H9 (cell line): ENCODE data around the gene EDRF1. TPM values are rescaled to one million over a fixed set of nuclear protein-coding genes. Genes with fewer than 3 reads are reported as not detected.

Experiments used
- DNase-seq: peaks from one replicate; pipeline ENCODE4 v3.0.0-alpha.2; 2017
- H2AFZ ChIP-seq: one replicate; pipeline ENCODE4 v1.6.1; 2013; ENCODE audit warnings: mild to moderate bottlenecking, low read length, control low read depth, moderate library complexity
- H2AK5ac ChIP-seq: 2 replicates; pipeline ENCODE4 v1.6.1; 2013; ENCODE audit warnings: low read length, control low read depth, mixed read lengths; ENCODE audit not compliant: insufficient read length
- H2BK120ac ChIP-seq: one replicate; pipeline ENCODE4 v1.6.1; 2013; ENCODE audit warnings: low read depth, mild to moderate bottlenecking, low read length, control low read depth, inconsistent platforms; ENCODE audit not compliant: poor library complexity, severe bottlenecking
- H2BK12ac ChIP-seq: 2 replicates; pipeline ENCODE4 v1.6.1; 2013; ENCODE audit warnings: low read length, control low read depth, mixed read lengths, low read depth; ENCODE audit not compliant: insufficient read length
- H2BK15ac ChIP-seq: 2 replicates; pipeline ENCODE4 v1.6.1; 2013; ENCODE audit warnings: low read depth, low read length, control low read depth
- H2BK20ac ChIP-seq: one replicate; pipeline ENCODE4 v1.6.1; 2013; ENCODE audit warnings: low read depth, mild to moderate bottlenecking, low read length, control low read depth, inconsistent platforms; ENCODE audit not compliant: poor library complexity, severe bottlenecking
- H2BK5ac ChIP-seq: 2 replicates; pipeline ENCODE4 v1.6.1; 2013; ENCODE audit warnings: low read length, control low read depth, mixed read lengths; ENCODE audit not compliant: insufficient read length
- H3K14ac ChIP-seq: 2 replicates; pipeline ENCODE4 v1.6.1; 2013; ENCODE audit warnings: low read length, control low read depth; ENCODE audit not compliant: insufficient read depth
- H3K18ac ChIP-seq: 2 replicates; pipeline ENCODE4 v1.6.1; 2013; ENCODE audit warnings: low read depth, mild to moderate bottlenecking, mixed read lengths, low read length, control low read depth; ENCODE audit not compliant: insufficient read length
- H3K23ac ChIP-seq: 2 replicates; pipeline ENCODE4 v1.6.1; 2013; ENCODE audit warnings: low read length, control low read depth, mixed read lengths, low read depth; ENCODE audit not compliant: insufficient read length
- H3K23me2 ChIP-seq: 2 replicates; pipeline ENCODE4 v1.6.1; 2013; ENCODE audit warnings: low read depth, mild to moderate bottlenecking, mixed read lengths, low read length, control low read depth; ENCODE audit not compliant: insufficient read length, poor library complexity, severe bottlenecking
- H3K27ac ChIP-seq: 2 replicates; pipeline ENCODE4 v1.5.1; 2013; ENCODE audit warnings: low read length, control low read depth, mixed read lengths, low read depth; ENCODE audit not compliant: insufficient read length
- H3K27me3 ChIP-seq: 2 replicates; pipeline ENCODE4 v1.6.1; 2013; ENCODE audit warnings: low read length, control low read depth, inconsistent platforms; ENCODE audit not compliant: insufficient read depth
- H3K4ac ChIP-seq: 2 replicates; pipeline ENCODE4 v1.6.1; 2013; ENCODE audit warnings: low read depth, mild to moderate bottlenecking, control low read depth, inconsistent platforms, low read length, moderate library complexity
- H3K4me1 ChIP-seq: 2 replicates; pipeline ENCODE4 v1.6.1; 2013; ENCODE audit warnings: low read length, control low read depth, inconsistent platforms; ENCODE audit not compliant: insufficient read depth
- H3K4me2 ChIP-seq: 2 replicates; pipeline ENCODE4 v1.6.1; 2013; ENCODE audit warnings: low read length, control low read depth, mixed read lengths; ENCODE audit not compliant: insufficient read length, insufficient read depth
- H3K56ac ChIP-seq: 2 replicates; pipeline ENCODE4 v1.6.1; 2013; ENCODE audit warnings: low read depth, mild to moderate bottlenecking, mixed read lengths, low read length, control low read depth; ENCODE audit not compliant: insufficient read length
- H3K79me1 ChIP-seq: 2 replicates; pipeline ENCODE4 v1.6.1; 2013; ENCODE audit warnings: low read depth, mild to moderate bottlenecking, moderate library complexity, low read length, control low read depth, inconsistent platforms; ENCODE audit not compliant: insufficient read depth, poor library complexity, severe bottlenecking
- H3K79me2 ChIP-seq: 2 replicates; pipeline ENCODE4 v1.6.1; 2013; ENCODE audit warnings: low read length, control low read depth, inconsistent platforms; ENCODE audit not compliant: insufficient read depth
- H3K9ac ChIP-seq: 2 replicates; pipeline ENCODE4 v1.6.1; 2013; ENCODE audit warnings: low read length, control low read depth, mixed read lengths; ENCODE audit not compliant: insufficient read length; ENCODE audit errors: extremely low read depth
- H3K9me3 ChIP-seq: one replicate; pipeline ENCODE4 v1.6.1; 2013; ENCODE audit warnings: low read depth, low read length, inconsistent platforms; ENCODE audit not compliant: control insufficient read depth
- H3T11ph ChIP-seq: one replicate; pipeline ENCODE4 v1.6.1; 2013; ENCODE audit warnings: mild to moderate bottlenecking, low read length, control low read depth, inconsistent platforms
- H4K20me1 ChIP-seq: one replicate; pipeline ENCODE4 v1.6.1; 2013; ENCODE audit not compliant: control insufficient read depth, insufficient read length, insufficient read depth
- H4K5ac ChIP-seq: 2 replicates; pipeline ENCODE4 v1.6.1; 2013; ENCODE audit warnings: low read depth, mild to moderate bottlenecking, mixed read lengths, low read length, control low read depth; ENCODE audit not compliant: insufficient read length
- H4K8ac ChIP-seq: replicated peaks from 2 replicates; pipeline ENCODE4 v1.6.1; 2013; ENCODE audit warnings: low read length, control low read depth, mixed read lengths, low read depth; ENCODE audit not compliant: insufficient read length
- H4K91ac ChIP-seq: 2 replicates; pipeline ENCODE4 v1.6.1; 2013; ENCODE audit warnings: low read depth, mild to moderate bottlenecking, moderate library complexity, mixed read lengths, low read length, control low read depth; ENCODE audit not compliant: insufficient read length
- H3K27ac Mint-ChIP-seq, 3 experiments: 2 replicates in 2 of 3; 3 replicates in 1 of 3; pipeline ENCODE4 v1.8.0; 2020 to 2021; ENCODE audit warnings: mixed read lengths in 3 of 3, mild to moderate bottlenecking in 1 of 3, moderate library complexity in 1 of 3
- H3K27me3 Mint-ChIP-seq: 2 replicates; pipeline ENCODE4 v1.8.0; 2021; ENCODE audit warnings: low read depth, mild to moderate bottlenecking, moderate library complexity, mixed read lengths
- H3K36me3 Mint-ChIP-seq, 3 experiments: 2 replicates in 2 of 3; 3 replicates in 1 of 3; pipeline ENCODE4 v1.8.0; 2020 to 2021; ENCODE audit warnings: low read depth in 3 of 3, mixed read lengths in 3 of 3; ENCODE audit not compliant: insufficient read depth in 1 of 3
- H3K4me1 Mint-ChIP-seq, 2 experiments: 2 replicates each; pipeline ENCODE4 v1.8.0; 2020; ENCODE audit warnings: mixed read lengths in 2 of 2
- H3K4me3 Mint-ChIP-seq, 2 experiments: 2 replicates in 1 of 2; 3 replicates in 1 of 2; pipeline ENCODE4 v1.8.0; 2020 to 2021; ENCODE audit warnings: mild to moderate bottlenecking in 2 of 2, mixed read lengths in 2 of 2, moderate library complexity in 1 of 2
- H3K9me3 Mint-ChIP-seq, 2 experiments: 2 replicates in 1 of 2; 3 replicates in 1 of 2; pipeline ENCODE4 v1.8.0; 2020; ENCODE audit warnings: mild to moderate bottlenecking in 2 of 2, mixed read lengths in 2 of 2, moderate library complexity in 1 of 2
- CTCF ChIP-seq: fragments of 200-600 bp; sonication (generic); conservative IDR thresholded peaks from 3 replicates; pipeline ENCODE4 v1.8.0; 2021; ENCODE audit warnings: antibody characterized with exemption, mild to moderate bottlenecking
- WGBS: extraction: QIAGEN DNeasy Blood & Tissue Kit; methylation state at CpG from one replicate; pipeline ENCODE4 v1.1.7; 2013; ENCODE audit warnings: missing lambda C conversion rate, low lambda C conversion rate, mixed read lengths; ENCODE audit not compliant: insufficient read length; ENCODE audit errors: extremely low coverage; 5-methylcytosine and 5-hydroxymethylcytosine counted together
- total RNA-seq: library from RNA; stranded (reverse); gene quantifications from 2 replicates; pipeline ENCODE4 v1.2.1, GENCODE V29; 2021

Gene EDRF1
- total RNA-seq, 1 experiment from 2014 or later, result 51.0 TPM

- H3K18ac ChIP-seq, result no peak overlapping the region
- H3K4me1 ChIP-seq, result no peaks in the 10 kb centered on the region; the same call in 1 of the 2 replicates
- H2BK120ac ChIP-seq, result no peak overlapping the region
- Mint-ChIP-seq H3K27me3 (no peaks in the 10 kb centered on the region), H3K9me3 (no peaks in the 10 kb centered on the region), H3K27ac (no peak overlapping the region), H3K4me1 (peaks cover 12 to 22% of the 10 kb centered on the region in 2 experiments), H3K4me3 (no peak overlapping the region), H3K36me3 (peaks cover 25 to 74% (median 63%) of the 10 kb centered on the region in 3 experiments; a peak in 6 of 7 replicates)
- H3K27me3 ChIP-seq, result no peaks in the 10 kb centered on the region
- no peak overlapping the region for H3K27ac ChIP-seq
- H3K4me2 ChIP-seq, result no peak overlapping the region
- H4K8ac ChIP-seq, result no peak overlapping the region
- H2BK5ac ChIP-seq, result no peak overlapping the region
- H2AK5ac ChIP-seq, result no peak overlapping the region
- no peak for TF ChIP-seq CTCF
- WGBS, result no CpG with 5 or more reads among the region's 4 CpGs
- H4K5ac ChIP-seq, result no peak overlapping the region
- H2BK12ac ChIP-seq, result no peak overlapping the region
- H2BK20ac ChIP-seq, result no peak overlapping the region
- no peaks in the 10 kb centered on the region for H3K23me2 ChIP-seq
- no peak overlapping the region for H3K14ac ChIP-seq
- no peaks in the 10 kb centered on the region for H3K79me1 ChIP-seq
- no peak overlapping the region for H3K23ac ChIP-seq
- H3K9me3 ChIP-seq, result no peaks in the 10 kb centered on the region
- H4K91ac ChIP-seq, result no peak overlapping the region
- H3K9ac ChIP-seq, result no peak overlapping the region
- H2AFZ ChIP-seq, result no peak overlapping the region
- H3K4ac ChIP-seq, result no peak overlapping the region
- H3K56ac ChIP-seq, result no peak overlapping the region
- H2BK15ac ChIP-seq, result no peak overlapping the region
- DNase-seq, result no peak
- H3K79me2 ChIP-seq, result no peaks in the 10 kb centered on the region
- no peak overlapping the region for H3T11ph ChIP-seq
- H4K20me1 ChIP-seq, result no peaks in the 10 kb centered on the region
Observed at GRCh38 chr10:125757742-125758141, 38.2 kb downstream of the EDRF1 start.
